RWPE2 (cell line): Measurements from ENCODE around the gene TRAF1.

Experiments used
- ATAC-seq: fragments of 200-7000 bp; cut with Tn5 transposase; 3 replicates; pipeline ENCODE4 v1.9.1; 2021; ENCODE audit warnings: low read depth
- DNase-seq: peaks from one replicate; pipeline ENCODE4 v3.0.0-alpha.2; 2020; ENCODE audit warnings: low spot score
- H3K27ac ChIP-seq: fragments of 450-650 bp; 2 replicates; pipeline ENCODE4 v1.5.1; 2017; ENCODE audit warnings: mild to moderate bottlenecking; ENCODE audit not compliant: poor library complexity, severe bottlenecking
- H3K27me3 ChIP-seq: fragments of 250-450 bp; sonication (Bioruptor Pico); 2 replicates; pipeline ENCODE4 v1.5.1; 2021; ENCODE audit warnings: mild to moderate bottlenecking, moderate library complexity; ENCODE audit not compliant: insufficient read depth, poor library complexity, severe bottlenecking
- H3K36me3 ChIP-seq: fragments of 250-450 bp; sonication (Bioruptor Pico); 2 replicates; pipeline ENCODE4 v1.5.1; 2020; ENCODE audit warnings: low read depth, mild to moderate bottlenecking, moderate library complexity
- H3K4me1 ChIP-seq: fragments of 250-450 bp; sonication (Bioruptor Pico); 2 replicates; pipeline ENCODE4 v1.5.1; 2021; ENCODE audit warnings: mild to moderate bottlenecking, moderate library complexity; ENCODE audit not compliant: insufficient read depth, poor library complexity, severe bottlenecking
- H3K4me3 ChIP-seq: fragments of 250-450 bp; sonication (Bioruptor Pico); 2 replicates; pipeline ENCODE4 v1.5.1; 2021; ENCODE audit warnings: mild to moderate bottlenecking, moderate library complexity; ENCODE audit not compliant: severe bottlenecking
- H3K9me3 ChIP-seq: fragments of 250-450 bp; sonication (Bioruptor Pico); 2 replicates; pipeline ENCODE4 v1.5.1; 2021; ENCODE audit warnings: mild to moderate bottlenecking, moderate library complexity; ENCODE audit not compliant: severe bottlenecking
- TF ChIP-seq, protein P1 (sequence below): fragments of 450-650 bp; IDR thresholded peaks from one replicate; pipeline ENCODE4 v1.5.1; 2017; ENCODE audit warnings: mild to moderate bottlenecking, moderate library complexity; ENCODE audit not compliant: poor library complexity, severe bottlenecking

TRAF1 gene

DNA sequence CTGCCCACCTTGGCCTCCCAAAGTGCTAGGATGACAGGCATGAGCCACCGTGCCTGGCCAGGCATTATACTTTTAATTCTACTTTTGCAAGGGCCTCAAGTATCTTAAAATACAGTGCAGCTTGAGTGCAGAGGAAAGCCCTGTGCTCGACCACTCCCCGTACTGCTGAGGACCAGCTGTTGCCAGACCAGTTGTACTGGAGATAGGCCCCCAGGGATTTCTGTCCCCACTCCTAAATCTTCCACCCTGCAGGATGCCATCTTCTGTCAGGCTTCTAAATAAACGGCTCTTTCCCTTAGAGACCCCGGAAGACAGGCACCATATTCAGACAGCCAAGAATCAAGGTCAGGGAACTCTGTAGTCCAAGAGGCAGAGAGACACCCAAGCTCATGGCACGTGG is 67.2 kb downstream of the TRAF1 start:
- no peak for ATAC-seq

DNA sequence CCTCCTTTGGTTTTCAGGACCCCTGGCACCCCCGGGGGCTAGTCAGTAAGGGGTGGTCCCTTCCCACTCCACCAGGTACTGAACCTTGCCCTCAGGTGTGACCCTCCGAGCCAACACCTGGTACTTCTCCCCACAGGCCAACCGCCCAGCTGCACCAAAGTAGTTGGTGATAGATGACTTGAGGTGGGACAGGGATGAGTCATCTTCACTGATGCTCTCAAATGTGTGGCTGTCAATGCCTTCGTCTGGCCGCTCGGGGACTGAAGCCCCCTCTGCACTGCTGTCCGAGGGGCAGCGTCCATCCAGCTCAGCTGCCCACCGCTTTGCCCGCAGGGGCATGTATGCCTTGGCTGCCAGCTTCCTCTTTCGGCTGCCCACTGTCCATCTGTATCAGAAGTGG is 68.7 kb downstream of the TRAF1 start:
- DNase-seq (no peak), ATAC-seq (no peak)
- no peak overlapping the region for H3K4me3 ChIP-seq
- H3K27ac ChIP-seq: no peak overlapping the region
- H3K27me3 ChIP-seq: no peaks in the 10 kb centered on the region
- peaks cover 55% of the 10 kb centered on the region for H3K36me3 ChIP-seq
- no peaks in the 10 kb centered on the region for H3K9me3 ChIP-seq
- no peaks in the 10 kb centered on the region for H3K4me1 ChIP-seq
- TF ChIP-seq, protein P1, sequence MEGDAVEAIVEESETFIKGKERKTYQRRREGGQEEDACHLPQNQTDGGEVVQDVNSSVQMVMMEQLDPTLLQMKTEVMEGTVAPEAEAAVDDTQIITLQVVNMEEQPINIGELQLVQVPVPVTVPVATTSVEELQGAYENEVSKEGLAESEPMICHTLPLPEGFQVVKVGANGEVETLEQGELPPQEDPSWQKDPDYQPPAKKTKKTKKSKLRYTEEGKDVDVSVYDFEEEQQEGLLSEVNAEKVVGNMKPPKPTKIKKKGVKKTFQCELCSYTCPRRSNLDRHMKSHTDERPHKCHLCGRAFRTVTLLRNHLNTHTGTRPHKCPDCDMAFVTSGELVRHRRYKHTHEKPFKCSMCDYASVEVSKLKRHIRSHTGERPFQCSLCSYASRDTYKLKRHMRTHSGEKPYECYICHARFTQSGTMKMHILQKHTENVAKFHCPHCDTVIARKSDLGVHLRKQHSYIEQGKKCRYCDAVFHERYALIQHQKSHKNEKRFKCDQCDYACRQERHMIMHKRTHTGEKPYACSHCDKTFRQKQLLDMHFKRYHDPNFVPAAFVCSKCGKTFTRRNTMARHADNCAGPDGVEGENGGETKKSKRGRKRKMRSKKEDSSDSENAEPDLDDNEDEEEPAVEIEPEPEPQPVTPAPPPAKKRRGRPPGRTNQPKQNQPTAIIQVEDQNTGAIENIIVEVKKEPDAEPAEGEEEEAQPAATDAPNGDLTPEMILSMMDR: no peak

More for the DNA sequence above, 67.2 kb downstream of the TRAF1 start:
- H3K4me1 ChIP-seq: no peaks in the 10 kb centered on the region
- no peaks in the 10 kb centered on the region for H3K9me3 ChIP-seq
- TF ChIP-seq, protein P1: no peak
- no peak overlapping the region for H3K4me3 ChIP-seq
- no peak overlapping the region for H3K27ac ChIP-seq
- peaks cover 63% of the 10 kb centered on the region for H3K36me3 ChIP-seq
- DNase-seq: no peak
- no peaks in the 10 kb centered on the region for H3K27me3 ChIP-seq

DNA sequence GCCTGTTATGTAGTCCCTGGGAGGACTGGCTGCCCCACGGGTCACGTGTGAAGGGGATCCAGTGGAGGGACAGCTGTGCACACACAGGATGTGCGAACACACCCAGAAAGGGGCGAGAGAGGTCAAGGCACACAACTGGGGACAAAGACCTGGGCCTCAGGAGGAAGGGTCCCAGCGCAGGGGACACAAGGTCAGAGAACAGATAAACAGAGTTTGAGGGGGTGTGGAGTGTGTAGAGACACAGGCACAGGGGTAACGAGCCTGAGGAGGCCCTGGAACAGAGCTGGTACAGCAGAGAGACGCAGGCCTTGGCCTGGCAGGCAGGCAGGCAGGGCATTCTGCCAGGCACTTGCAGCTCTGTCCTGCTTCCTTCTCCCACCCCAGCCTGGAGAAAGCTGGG is 69.1 kb downstream of the TRAF1 start:
- Histone ChIP-seq H3K4me3 (no peak overlapping the region), H3K27me3 (no peaks in the 10 kb centered on the region), H3K27ac (no peak overlapping the region), H3K4me1 (no peaks in the 10 kb centered on the region), H3K9me3 (no peaks in the 10 kb centered on the region), H3K36me3 (peaks cover 51% of the 10 kb centered on the region)
- TF ChIP-seq, protein P1: no peak
- no peak for ATAC-seq
- no peak for DNase-seq

DNA sequence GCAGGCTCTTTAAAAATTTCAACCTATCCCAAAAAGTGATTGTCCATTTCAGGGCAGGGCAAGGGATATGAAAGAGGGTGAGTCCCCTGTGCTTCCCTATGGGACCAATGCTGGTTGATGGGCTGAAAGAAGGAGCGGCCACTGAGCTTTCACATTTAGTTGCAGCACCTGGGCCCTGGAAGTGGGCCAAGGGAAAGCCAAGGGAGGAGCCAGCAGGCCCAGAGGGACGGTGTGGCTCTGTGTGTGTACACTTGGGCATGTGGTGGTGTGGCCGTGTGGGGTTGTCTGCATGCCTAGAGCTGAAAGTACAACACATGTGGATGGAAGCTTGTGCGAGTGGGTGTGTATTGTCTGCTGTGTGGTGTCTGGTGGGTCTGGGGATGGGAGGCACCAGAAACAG is 69.9 kb downstream of the TRAF1 start:
- ATAC-seq (no peak), DNase-seq (no peak)
- no peak overlapping the region for H3K27ac ChIP-seq
- H3K36me3 ChIP-seq: peaks cover 43% of the 10 kb centered on the region
- TF ChIP-seq, protein P1: no peak
- H3K27me3 ChIP-seq: no peaks in the 10 kb centered on the region
- no peaks in the 10 kb centered on the region for H3K4me1 ChIP-seq
- H3K4me3 ChIP-seq: no peak overlapping the region
- H3K9me3 ChIP-seq: no peaks in the 10 kb centered on the region

DNA sequence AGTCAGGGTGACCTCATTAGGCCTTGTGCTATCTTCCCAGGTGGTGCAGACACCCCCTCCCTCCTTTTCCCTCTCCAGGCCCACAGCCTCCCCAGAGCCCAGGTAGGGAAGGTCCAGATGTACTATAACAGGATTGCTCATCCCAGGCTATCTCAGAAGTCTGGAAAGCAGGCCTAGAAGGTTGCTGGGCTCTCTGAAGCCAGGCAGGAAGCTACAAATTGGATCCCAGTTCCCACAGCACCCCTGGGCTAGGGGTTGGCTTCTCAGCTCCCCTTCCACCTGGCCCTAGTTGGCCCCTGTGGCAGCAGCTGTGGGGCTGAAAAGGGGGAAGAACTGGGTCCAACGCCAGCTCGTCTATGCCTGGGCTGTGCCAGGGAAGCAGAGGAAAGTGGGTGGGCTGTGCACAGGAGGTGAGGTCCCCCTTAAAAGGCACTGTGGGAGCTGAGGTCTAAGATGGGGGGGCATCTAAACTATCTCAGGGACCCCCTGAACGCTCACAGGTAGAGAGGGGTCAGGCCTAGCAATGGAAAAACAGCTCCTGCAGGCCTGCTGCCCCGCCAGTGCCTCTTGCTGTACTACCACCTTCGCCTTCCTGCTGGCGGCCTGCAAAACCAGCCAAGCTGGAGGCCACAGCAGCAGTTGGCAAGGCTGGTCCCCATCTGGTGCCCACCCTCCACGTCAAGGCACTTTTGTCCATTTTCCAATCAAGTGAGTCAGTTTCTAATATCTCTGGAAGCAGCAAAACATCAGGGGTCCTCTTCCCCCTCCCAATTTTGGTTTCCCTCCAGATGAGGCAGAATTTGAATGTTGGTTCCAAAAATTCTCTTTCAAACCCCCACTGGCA is 70.5 kb downstream of the TRAF1 start:
- DNase-seq (no peak), ATAC-seq (no peak)
- Histone ChIP-seq H3K4me1 (no peaks in the 10 kb centered on the region), H3K27ac (no peak overlapping the region), H3K9me3 (no peaks in the 10 kb centered on the region), H3K27me3 (no peaks in the 10 kb centered on the region), H3K4me3 (no peak overlapping the region), H3K36me3 (peaks cover 38% of the 10 kb centered on the region)
- TF ChIP-seq, protein P1: no peak
